ENCODE measurements around the gene NUP210L. TPM values are rescaled to one million over a fixed set of nuclear protein-coding genes. Genes with fewer than 3 reads are reported as not detected.
A peak's percentile ranks its signal among the peaks of the same experiment; 100 is the strongest.
"Not testable (repeated sequence)": the region's sequence is repeated elsewhere in the genome, so short reads cannot be mapped to it uniquely, and the experiment has no call there.

Gene NUP210L
- total RNA-seq, 1 donor from 2014 or later, result 0.05 TPM

- H3K27me3 Mint-ChIP-seq, result no peaks in the 10 kb centered on the region
- no peak for DNase-seq (ENCODE audit: low spot score, unreplicated experiment)
- H3K36me3 Mint-ChIP-seq (ENCODE audit: insufficient read depth), result peaks cover 21% of the 10 kb centered on the region
- no peak for TF ChIP-seq CTCF (IDR thresholded peaks at IDR 0.05; ENCODE audit: unreplicated experiment)
- no peak overlapping the region for H3K4me3 Mint-ChIP-seq (ENCODE audit: low read depth)
- peaks cover 3% of the 10 kb centered on the region for H3K4me1 Mint-ChIP-seq (ENCODE audit: low read depth)
- H3K27ac Mint-ChIP-seq, result peak overlapping the region; percentile 77
- no peaks in the 10 kb centered on the region for H3K9me3 Mint-ChIP-seq (ENCODE audit: low read depth)
These were observed 378 bp upstream of the NUP210L start for GRCh38 chr1:154155251-154155650.

GRCh38 chr1:154154053-154154452, 820 bp downstream of the NUP210L start:
- Mint-ChIP-seq H3K9me3 (ENCODE audit: low read depth) (no peaks in the 10 kb centered on the region), H3K4me3 (ENCODE audit: low read depth) (no peak overlapping the region), H3K36me3 (ENCODE audit: insufficient read depth) (peaks cover 13% of the 10 kb centered on the region), H3K27ac (peak overlapping the region; percentile 64), H3K4me1 (ENCODE audit: low read depth) (peaks cover 3% of the 10 kb centered on the region), H3K27me3 (no peaks in the 10 kb centered on the region)
- TF ChIP-seq CTCF (IDR thresholded peaks at IDR 0.05; ENCODE audit: unreplicated experiment), result no peak
- no peak for DNase-seq (ENCODE audit: low spot score, unreplicated experiment)

GRCh38 chr1:154151311-154151710, 3.6 kb downstream of the NUP210L start:
- H3K27me3 Mint-ChIP-seq, result no peaks in the 10 kb centered on the region
- DNase-seq (ENCODE audit: low spot score, unreplicated experiment), result no peak
- H3K36me3 Mint-ChIP-seq (ENCODE audit: insufficient read depth), result peaks cover 1% of the 10 kb centered on the region
- peaks cover 3% of the 10 kb centered on the region for H3K4me1 Mint-ChIP-seq (ENCODE audit: low read depth)
- H3K27ac Mint-ChIP-seq, result no peak overlapping the region
- TF ChIP-seq CTCF (IDR thresholded peaks at IDR 0.05; ENCODE audit: unreplicated experiment), result no peak
- no peak overlapping the region for H3K4me3 Mint-ChIP-seq (ENCODE audit: low read depth)
- H3K9me3 Mint-ChIP-seq (ENCODE audit: low read depth), result no peaks in the 10 kb centered on the region

GRCh38 chr1:154148807-154149206, 6.1 kb downstream of the NUP210L start:
- peaks cover 3% of the 10 kb centered on the region for H3K4me1 Mint-ChIP-seq (ENCODE audit: low read depth)
- no peak overlapping the region for H3K4me3 Mint-ChIP-seq (ENCODE audit: low read depth)
- no peaks in the 10 kb centered on the region for H3K9me3 Mint-ChIP-seq (ENCODE audit: low read depth)
- no peak for DNase-seq (ENCODE audit: low spot score, unreplicated experiment)
- H3K27ac Mint-ChIP-seq, result no peak overlapping the region
- no peaks in the 10 kb centered on the region for H3K36me3 Mint-ChIP-seq (ENCODE audit: insufficient read depth)
- TF ChIP-seq CTCF (IDR thresholded peaks at IDR 0.05; ENCODE audit: unreplicated experiment), result no peak
- H3K27me3 Mint-ChIP-seq, result no peaks in the 10 kb centered on the region

GRCh38 chr1:154147505-154147904, 7.4 kb downstream of the NUP210L start:
- not testable (repeated sequence) for H3K27ac Mint-ChIP-seq; H3K9me3 Mint-ChIP-seq (ENCODE audit: low read depth); H3K36me3 Mint-ChIP-seq (ENCODE audit: insufficient read depth); DNase-seq (ENCODE audit: low spot score, unreplicated experiment); H3K27me3 Mint-ChIP-seq; H3K4me3 Mint-ChIP-seq (ENCODE audit: low read depth); H3K4me1 Mint-ChIP-seq (ENCODE audit: low read depth)

GRCh38 chr1:154145986-154146385, 8.9 kb downstream of the NUP210L start:
- no peak overlapping the region for H3K27ac Mint-ChIP-seq
- DNase-seq (ENCODE audit: low spot score, unreplicated experiment), result no peak
- H3K4me1 Mint-ChIP-seq (ENCODE audit: low read depth), result peaks cover 3% of the 10 kb centered on the region
- H3K9me3 Mint-ChIP-seq (ENCODE audit: low read depth), result no peaks in the 10 kb centered on the region
- H3K27me3 Mint-ChIP-seq, result no peaks in the 10 kb centered on the region
- no peak overlapping the region for H3K4me3 Mint-ChIP-seq (ENCODE audit: low read depth)
- no peaks in the 10 kb centered on the region for H3K36me3 Mint-ChIP-seq (ENCODE audit: insufficient read depth)
- TF ChIP-seq CTCF (IDR thresholded peaks at IDR 0.05; ENCODE audit: unreplicated experiment), result peak; percentile 50
